HPDE6-E6E7 (cell line): ENCODE data around the gene CSAD.

Source experiments
- DNase-seq: peaks from one replicate; pipeline ENCODE4 v3.0.0; 2011; ENCODE audit warnings: missing footprints; ENCODE audit errors: extremely low spot score

The CSAD gene, protein sequence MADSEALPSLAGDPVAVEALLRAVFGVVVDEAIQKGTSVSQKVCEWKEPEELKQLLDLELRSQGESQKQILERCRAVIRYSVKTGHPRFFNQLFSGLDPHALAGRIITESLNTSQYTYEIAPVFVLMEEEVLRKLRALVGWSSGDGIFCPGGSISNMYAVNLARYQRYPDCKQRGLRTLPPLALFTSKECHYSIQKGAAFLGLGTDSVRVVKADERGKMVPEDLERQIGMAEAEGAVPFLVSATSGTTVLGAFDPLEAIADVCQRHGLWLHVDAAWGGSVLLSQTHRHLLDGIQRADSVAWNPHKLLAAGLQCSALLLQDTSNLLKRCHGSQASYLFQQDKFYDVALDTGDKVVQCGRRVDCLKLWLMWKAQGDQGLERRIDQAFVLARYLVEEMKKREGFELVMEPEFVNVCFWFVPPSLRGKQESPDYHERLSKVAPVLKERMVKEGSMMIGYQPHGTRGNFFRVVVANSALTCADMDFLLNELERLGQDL

GRCh38 chr12:53180220-53180930 is at the start of gene CSAD, which contains the start of gene ZNF740:
TSS of gene CSAD (minus strand) at chr12:53180925. CDS start at chr12:53173470, 7,455 bp downstream.
TSS of gene ZNF740 (plus strand) at chr12:53180722. CDS start at chr12:53181984, 1,262 bp downstream.
- peak; percentile 98 for DNase-seq

GRCh38 chr12:53230108-53230845 is 49.6 kb upstream of the CSAD start:
- DNase-seq = no peak

- no peak for DNase-seq
Observed at GRCh38 chr12:53229454-53229853, 48.7 kb upstream of the CSAD start.

GRCh38 chr12:53227836-53228235 is 47.1 kb upstream of the CSAD start:
- DNase-seq = no peak

DNA sequence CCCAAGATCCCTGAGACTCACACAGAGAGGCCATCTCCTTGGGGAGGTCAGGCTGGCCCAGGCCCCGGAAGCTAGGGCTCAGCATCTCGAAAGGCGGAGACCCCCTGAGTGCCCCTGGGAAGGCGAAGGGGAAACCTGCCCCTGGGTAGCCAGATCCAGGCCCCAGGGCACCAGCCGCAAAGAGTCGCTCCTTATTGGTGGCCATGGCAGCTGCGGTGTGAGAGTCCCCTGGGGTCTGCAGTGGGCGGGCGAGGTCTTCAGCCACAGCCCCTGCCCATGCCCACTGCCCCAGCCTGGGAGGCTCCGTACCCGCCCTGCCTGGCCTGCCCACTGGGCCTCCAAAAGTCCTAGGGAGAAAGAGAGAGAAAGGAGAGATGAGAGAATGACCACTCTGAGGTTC is 46.6 kb upstream of the CSAD start:
- DNase-seq = no peak

DNA sequence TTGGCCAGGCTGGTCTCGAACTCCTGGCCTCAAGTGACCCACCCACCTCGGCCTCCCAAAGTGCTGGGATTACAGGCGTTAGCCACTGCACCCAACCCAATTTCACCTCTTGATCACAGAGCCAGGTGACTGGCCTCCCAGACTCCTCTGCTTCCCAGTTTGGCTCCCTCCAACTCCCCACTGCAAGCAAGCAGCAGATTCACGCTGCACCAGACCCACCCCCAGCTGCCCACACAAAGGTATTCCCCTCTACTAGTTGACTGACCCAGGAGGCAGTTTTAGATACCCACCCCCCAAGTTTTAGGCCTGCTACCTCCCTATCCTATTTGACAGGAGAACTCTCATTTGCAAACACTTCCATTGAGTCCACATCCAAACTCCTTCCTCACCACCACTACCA is 46.1 kb upstream of the CSAD start:
- no peak for DNase-seq

- no peak for DNase-seq
Observed at GRCh38 chr12:53225635-53226424, 45.1 kb upstream of the CSAD start.

- DNase-seq = no peak
Observed at GRCh38 chr12:53224897-53225634, 44.3 kb upstream of the CSAD start.

DNA sequence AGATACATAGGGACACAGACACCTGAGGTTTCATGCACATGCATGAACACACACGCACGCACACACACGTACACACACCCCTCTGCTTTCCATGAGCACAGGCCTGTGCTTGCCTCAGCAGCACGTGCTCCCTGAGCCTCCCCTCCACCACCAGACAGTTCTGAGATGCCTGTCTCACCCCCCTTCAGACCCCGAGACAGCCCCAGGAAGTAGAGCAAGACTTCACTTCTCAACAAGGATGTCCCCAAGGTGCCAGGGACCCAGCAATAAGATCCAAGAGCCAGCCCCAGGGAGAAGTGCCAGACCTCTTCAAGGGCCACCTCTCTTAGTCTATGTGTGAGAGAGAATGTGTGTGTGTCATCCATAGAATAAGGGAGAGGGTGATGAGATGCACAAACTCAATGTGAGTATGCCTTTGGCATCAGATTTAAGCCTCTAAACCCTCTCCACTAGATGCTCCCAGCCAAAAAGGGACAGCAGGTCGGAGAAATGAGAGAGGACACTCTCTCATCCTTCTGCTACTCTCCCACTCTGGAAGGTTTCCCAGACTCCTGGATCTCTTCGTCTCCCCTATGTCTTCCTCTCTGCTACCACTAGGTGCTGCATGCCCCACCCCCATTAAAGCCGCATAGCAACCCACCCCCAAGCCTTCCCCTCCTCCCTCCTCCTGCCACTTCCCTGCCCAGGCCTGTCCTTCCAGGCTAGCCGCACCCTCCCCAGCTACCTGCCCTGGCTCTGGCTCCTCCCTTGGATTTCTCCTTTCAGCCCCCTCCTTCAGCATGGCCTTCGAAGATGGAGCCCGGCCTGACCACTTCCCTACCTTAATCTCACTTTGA is 43.6 kb upstream of the CSAD start:
- DNase-seq = no peak

- no peak for DNase-seq
Observed at GRCh38 chr12:53223389-53224060, 42.8 kb upstream of the CSAD start.

- DNase-seq = no peak
Observed at GRCh38 chr12:53222806-53223261, 42.1 kb upstream of the CSAD start.

DNA sequence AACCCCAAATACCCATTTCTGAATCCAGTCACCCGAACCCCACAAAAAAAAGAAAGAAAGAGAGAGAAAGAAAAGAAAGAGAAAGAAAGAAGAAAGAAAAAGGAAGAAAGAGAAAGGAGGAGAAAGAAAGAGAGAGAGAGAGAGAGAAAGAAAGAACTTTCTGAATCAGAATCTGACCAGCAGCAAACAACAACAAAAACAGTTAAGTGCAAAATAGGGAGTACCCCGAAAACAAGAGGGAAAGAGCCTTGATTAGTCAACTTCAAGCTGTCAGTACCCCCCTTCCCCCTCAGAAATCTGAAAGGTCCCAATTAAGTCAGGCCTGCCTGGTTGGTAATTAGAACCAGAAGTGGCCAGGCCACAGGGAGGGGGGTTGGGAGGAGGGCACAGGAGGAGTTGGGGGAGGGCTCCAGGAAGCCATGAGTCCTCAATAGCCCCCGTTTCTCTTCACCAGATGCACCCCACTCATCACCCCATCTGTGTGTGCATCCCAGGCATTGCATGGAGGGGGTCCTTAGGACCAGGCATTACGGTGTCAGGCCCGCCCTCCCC is 41.5 kb upstream of the CSAD start:
- DNase-seq = no peak

DNA sequence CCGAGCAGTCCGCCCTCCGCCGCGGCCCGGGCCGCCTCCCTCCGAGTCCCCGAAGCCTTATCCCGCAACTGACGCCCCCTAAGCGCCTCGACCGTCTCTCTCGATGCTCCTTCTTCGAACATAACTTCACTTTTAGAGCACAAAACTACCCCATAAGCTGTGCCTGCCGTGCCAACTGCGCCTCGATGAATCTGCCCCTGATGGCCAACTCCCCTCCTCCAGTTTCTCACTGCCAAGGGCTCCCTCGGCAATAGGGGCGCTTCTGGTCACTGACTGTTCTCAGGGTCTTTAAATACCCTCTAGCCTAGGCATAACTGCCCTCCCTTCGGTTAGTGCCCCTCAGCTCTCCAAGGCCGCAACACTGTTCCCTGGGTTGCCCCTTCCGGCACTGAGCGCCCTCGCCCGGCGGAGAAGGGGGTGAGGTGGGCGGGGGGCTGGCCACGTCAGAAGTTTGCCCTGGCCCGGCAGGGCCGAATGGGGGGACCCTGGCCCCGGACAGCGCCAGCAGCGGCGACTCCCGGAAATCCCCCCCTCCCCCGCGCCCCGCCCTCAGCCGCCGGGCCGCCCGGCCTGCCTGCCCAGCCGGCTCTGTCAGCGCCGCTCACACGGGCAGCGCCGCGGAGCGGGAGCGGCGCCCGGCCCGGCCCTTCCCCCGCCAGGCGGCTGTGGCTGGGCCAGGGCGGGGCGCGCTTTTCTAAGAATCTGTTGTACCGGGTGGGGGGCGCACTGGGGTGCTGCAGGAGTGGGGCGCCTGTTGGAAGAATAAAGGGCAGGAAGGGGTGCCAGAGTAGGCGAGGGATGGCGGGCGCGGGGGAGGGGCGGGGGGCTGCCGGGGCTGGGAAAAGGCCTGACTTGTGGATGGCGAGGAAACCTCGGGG is 40.7 kb upstream of the CSAD start:
- no peak for DNase-seq

DNA sequence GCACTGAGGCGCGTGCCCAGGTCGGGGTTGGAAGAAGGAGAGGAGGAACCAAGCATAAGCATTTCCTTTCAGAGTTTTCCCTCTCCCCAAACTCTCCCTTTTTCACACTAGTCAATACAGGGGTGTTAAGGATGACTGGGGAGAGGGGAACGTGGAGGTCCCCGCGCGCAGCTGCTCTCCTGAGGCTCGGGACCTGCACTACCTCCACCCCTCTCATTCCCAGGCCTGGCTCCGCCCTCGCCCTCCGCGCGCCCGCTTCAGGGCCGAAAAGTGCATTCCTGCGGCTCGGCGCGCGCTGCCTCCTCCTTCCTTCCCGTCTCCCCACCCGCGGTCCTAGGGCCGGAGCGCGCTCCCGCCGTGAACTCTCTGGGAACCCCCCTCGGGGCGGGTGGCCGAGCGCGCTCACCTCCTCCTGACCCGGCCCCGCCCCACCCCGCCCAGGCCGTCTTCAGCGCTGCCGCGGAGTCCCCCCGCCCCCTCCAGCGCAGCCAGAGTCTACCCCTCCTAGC is 40.0 kb upstream of the CSAD start:
- DNase-seq = peak; percentile 93

GRCh38 chr12:53219956-53220693 is 39.4 kb upstream of the CSAD start:
- DNase-seq = no peak

DNA sequence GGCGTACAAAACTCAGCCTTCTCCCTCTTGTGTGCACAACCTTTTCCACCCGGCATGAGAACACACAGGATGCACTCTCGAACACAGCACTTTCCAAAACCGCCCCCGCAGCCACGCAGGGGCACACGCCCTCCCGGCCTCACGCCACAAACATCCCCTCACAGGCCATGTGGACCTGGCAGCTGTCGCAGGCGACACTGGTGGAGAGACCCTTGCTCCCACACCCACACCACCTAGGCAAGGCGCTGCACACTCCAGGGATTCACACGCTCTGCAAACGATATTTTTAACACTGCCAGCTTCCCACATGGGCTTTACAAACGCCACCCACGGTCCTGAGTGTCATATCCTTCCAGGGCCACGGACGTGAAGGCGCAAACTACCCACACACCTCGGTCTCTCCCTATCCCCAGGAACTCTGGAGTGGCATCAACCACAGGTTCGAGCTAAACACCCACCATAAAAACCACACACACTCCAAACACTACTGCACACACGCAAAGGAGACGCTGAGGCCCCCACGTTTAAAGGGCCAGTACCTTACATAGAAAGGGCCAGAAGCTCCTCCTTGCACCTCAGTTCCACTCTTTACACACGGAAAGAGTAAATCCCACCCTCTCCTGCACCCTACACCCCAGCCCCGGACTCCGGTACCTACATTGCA is 38.7 kb upstream of the CSAD start:
- no peak for DNase-seq
